22Rv1 (cell line): Measurements from ENCODE around the gene HCRTR2.

Experiments
- CTCF ChIP-seq: fragments of 450-650 bp; IDR thresholded peaks from 2 replicates; pipeline ENCODE4 v1.5.1; 2017; ENCODE audit warnings: mild to moderate bottlenecking
- ZFX ChIP-seq: fragments of 450-650 bp; IDR thresholded peaks from 2 replicates; pipeline ENCODE4 v1.6.1; 2017; ENCODE audit warnings: antibody characterized with exemption, borderline replicate concordance

- TF ChIP-seq CTCF, result no peak
- no peak for TF ChIP-seq ZFX
These were observed 64.8 kb downstream of the HCRTR2 start for GRCh38 chr6:55239099-55239498.
